ENCODE measurements around the gene TMPRSS3.

Gene TMPRSS3

DNA sequence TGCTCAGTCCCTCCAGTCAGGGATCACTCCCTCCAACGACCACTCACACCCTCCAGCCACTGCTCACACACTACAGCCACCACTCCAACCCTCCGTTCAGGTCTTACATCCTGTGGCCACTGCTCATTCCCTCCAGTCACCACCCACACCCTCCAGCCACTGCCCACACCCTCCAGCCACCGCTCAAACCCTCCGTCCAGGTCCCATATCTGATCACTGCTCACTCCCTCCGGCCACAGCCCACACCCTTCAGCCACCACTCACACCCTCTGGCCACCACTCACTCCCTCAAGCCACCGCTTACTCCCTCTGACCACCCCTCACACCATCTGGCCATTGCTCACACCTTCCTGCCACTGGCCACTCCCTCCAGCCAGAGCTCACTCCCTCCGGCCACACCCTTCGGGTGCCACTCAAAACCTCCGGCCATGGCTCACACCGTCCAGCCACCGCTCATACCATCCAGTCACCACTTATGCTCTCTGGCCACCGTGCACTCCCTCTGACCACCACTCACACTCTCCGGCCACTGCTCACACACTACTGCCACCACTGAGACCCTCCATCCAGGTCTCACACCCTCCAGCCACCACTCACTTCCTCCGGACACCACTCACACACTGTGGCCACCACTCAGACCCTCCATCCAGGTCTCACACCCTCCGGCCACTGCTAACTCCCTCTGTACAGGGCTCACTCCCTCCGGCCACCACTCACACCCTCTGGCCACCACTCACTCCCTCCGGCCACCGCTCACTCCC lies 24.8 kb downstream of the TMPRSS3 start:
- Histone ChIP-seq H3K27ac (ENCODE audit: low read depth, low read length) (no peak overlapping the region), H3K4me3 (ENCODE audit: low read depth, low read length) (no peak overlapping the region), H3K27me3 (ENCODE audit: control insufficient read depth, insufficient read depth, low read length) (peaks cover 22% of the 10 kb centered on the region), H3K9ac (ENCODE audit: low read length) (no peak overlapping the region), H3K36me3 (ENCODE audit: control insufficient read depth, insufficient read depth, low read length) (no peaks in the 10 kb centered on the region), H3K9me3 (ENCODE audit: control insufficient read depth, insufficient read depth, low read depth, low read length) (no peaks in the 10 kb centered on the region), H3K4me1 (ENCODE audit: control insufficient read depth, insufficient read depth, low read length) (peaks cover 12% of the 10 kb centered on the region)

DNA sequence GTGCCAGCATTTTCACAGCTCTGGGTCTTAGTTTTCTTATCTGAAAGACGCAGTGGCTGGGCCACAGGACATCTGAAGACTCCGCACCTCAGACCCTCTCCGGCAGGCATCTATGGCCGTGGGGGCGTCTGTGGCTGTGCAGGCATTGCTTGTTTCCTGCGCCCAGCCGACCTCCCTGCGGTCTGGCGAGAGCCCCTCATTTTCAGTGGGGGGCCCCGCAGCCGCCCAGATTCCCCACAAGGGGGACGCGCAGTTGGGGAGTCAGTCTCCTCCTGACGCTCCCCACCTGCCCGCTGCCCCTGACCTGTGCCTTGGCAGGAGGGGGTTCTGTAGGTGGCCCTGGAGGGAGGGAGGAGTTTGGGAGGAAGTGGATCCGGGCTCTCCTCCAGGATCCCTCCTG lies 26.0 kb downstream of the TMPRSS3 start:
- Histone ChIP-seq H3K36me3 (ENCODE audit: control insufficient read depth, insufficient read depth, low read length) (no peaks in the 10 kb centered on the region), H3K27ac (ENCODE audit: low read depth, low read length) (no peak overlapping the region), H3K4me3 (ENCODE audit: low read depth, low read length) (no peak overlapping the region), H3K9me3 (ENCODE audit: control insufficient read depth, insufficient read depth, low read depth, low read length) (no peaks in the 10 kb centered on the region), H3K27me3 (ENCODE audit: control insufficient read depth, insufficient read depth, low read length) (peaks cover 12% of the 10 kb centered on the region), H3K9ac (ENCODE audit: low read length) (no peak overlapping the region), H3K4me1 (ENCODE audit: control insufficient read depth, insufficient read depth, low read length) (peaks cover 7% of the 10 kb centered on the region; the same call in 1 of the 2 replicates)

DNA sequence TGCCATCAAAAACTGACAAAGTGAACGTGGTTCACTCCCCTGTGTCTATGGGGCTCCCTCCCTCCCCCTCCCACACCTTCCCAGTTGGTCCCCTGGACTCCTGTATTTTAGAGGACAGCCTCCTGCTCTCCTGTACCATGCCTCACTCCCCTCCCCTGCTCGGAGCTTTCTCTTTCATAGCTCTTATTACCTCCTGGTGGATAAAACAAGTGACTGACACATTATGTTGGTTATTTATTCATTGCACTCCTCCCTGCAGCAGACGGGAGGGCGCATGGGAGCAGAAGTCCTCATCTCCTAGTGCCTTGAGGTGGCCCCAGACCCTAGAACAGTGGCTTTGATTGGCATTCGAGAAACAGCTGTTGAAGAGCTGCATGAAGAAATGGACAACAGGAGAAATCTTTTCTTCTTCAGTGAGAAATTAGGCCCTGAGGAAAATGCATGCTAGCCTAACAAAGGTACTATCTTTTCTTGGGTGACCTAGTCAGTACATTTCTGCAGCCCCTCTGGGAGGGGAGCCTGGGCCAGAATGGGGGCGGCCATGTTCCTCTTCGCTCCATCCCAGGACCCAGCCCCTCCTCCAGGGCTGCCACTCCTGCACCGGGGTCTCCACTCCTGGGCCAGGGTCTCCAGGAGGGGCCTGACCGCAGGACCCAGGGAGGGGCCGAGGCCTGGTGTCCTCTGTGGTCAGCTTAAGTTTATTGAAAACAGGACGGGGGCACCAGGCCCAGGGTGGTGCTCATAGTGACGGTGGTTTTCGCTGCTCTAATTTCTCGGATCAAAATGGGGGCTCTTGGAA lies 28.3 kb downstream of the TMPRSS3 start:
- H3K9ac ChIP-seq (ENCODE audit: low read length) = no peak overlapping the region
- H3K4me1 ChIP-seq (ENCODE audit: control insufficient read depth, insufficient read depth, low read length) = no peaks in the 10 kb centered on the region; the same call in 1 of the 2 replicates
- H3K27ac ChIP-seq (ENCODE audit: low read depth, low read length) = no peak overlapping the region
- H3K36me3 ChIP-seq (ENCODE audit: control insufficient read depth, insufficient read depth, low read length) = no peaks in the 10 kb centered on the region
- no peaks in the 10 kb centered on the region for H3K27me3 ChIP-seq (ENCODE audit: control insufficient read depth, insufficient read depth, low read length)
- no peak overlapping the region for H3K4me3 ChIP-seq (ENCODE audit: low read depth, low read length)
- H3K9me3 ChIP-seq (ENCODE audit: control insufficient read depth, insufficient read depth, low read depth, low read length) = no peaks in the 10 kb centered on the region

DNA sequence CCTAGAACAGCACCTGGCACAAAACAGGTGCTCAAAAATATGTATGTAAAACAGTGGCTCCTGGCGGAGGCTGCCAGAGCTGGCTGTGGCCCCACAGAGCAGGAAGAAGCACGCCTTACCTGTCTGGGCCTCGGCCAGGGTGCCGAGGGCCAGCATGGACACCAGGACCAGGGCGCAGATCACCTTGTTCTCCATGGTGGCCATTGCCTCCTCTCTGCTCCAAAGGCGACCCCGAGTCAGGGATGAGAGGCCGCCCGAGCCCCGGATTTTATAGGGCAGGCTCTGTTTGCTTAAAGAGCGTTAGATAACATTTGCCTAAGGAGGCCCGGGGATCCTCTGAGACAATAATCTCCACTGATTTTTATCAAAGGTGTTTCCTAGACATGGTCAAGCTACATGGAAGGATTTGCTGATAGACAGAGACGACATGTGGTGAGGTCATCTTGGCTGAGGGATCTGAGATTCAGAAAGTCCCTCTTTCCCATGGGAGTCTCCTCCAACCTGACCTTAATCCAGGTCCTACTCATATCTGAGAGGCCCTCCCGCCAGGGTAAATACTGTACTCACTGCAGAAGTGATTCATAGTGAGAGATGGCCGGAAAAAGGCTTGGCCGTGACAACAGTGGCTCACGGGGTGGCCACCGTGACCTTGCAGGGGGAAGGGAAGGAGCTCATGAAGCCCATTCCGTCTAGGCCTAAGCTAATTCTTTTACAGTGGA lies 29.4 kb downstream of the TMPRSS3 start, which contains the start of gene TFF1:
TSS of gene TFF1 (minus strand) at position 244 of the 719 bp plus-strand sequence. CDS start at position 204, 40 bp downstream.
- H3K27ac ChIP-seq (ENCODE audit: low read depth, low read length) = no peak within 1 kb of the TSS
- H3K27me3 ChIP-seq (ENCODE audit: control insufficient read depth, insufficient read depth, low read length) = no peaks in the 10 kb centered on the region
- H3K36me3 ChIP-seq (ENCODE audit: control insufficient read depth, insufficient read depth, low read length) = no peaks in the 10 kb centered on the region
- no peak within 1 kb of the TSS for H3K4me3 ChIP-seq (ENCODE audit: low read depth, low read length)
- H3K9ac ChIP-seq (ENCODE audit: low read length) = no peak within 1 kb of the TSS
- no peaks in the 10 kb centered on the region for H3K9me3 ChIP-seq (ENCODE audit: control insufficient read depth, insufficient read depth, low read depth, low read length)
- no peaks in the 10 kb centered on the region; the same call in 1 of the 2 replicates for H3K4me1 ChIP-seq (ENCODE audit: control insufficient read depth, insufficient read depth, low read length)

DNA sequence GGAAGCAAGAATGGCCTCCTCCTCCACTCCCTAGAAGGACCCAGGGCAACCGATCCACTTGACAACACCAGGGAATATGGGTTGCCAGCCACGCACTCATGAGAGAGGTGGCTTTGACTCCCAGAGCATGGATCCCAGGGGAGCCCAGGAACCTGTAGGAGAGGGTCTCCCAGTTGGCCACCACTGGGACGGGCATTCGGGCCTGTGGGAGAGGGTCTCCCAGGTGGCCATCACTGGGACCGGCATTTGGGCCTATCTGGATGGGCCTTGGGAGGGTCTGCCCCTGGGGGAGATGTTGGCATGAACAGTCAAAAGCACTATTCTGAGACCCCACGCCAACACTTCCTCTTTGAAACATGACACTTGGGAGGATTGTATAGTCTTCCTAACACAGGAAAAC lies 30.1 kb downstream of the TMPRSS3 start:
- no peaks in the 10 kb centered on the region for H3K36me3 ChIP-seq (ENCODE audit: control insufficient read depth, insufficient read depth, low read length)
- H3K27me3 ChIP-seq (ENCODE audit: control insufficient read depth, insufficient read depth, low read length) = no peaks in the 10 kb centered on the region
- no peaks in the 10 kb centered on the region; the same call in 1 of the 2 replicates for H3K4me1 ChIP-seq (ENCODE audit: control insufficient read depth, insufficient read depth, low read length)
- no peaks in the 10 kb centered on the region for H3K9me3 ChIP-seq (ENCODE audit: control insufficient read depth, insufficient read depth, low read depth, low read length)
- H3K9ac ChIP-seq (ENCODE audit: low read length) = no peak overlapping the region
- H3K4me3 ChIP-seq (ENCODE audit: low read depth, low read length) = no peak overlapping the region
- no peak overlapping the region for H3K27ac ChIP-seq (ENCODE audit: low read depth, low read length)

DNA sequence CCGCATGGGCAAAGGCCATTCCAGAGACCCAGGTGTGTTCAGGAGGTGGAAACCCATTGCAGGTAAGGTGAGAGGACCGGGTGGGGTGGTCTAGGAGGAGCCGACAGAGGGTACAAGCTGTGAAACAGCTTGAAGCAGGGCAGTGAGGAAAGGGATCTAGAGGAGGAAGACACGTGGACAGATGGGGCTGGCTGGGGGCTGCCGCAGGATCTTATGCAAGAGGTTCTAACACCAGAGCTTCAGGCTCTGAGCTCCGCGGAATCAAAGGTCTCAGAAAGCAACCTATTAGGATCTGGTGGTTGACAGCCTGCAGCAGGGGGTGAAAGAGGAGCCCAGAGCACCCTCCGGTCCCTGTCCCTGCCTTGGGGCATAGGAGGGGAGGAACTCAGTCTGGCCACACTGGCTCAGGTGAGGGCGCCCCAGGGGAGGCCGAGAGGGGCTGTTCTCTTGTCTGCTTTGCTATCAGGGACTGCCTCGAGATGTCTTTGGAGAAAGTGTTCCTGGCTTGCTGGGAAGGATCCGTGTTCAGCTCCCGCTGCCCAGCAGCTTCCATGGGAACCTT lies 31.5 kb downstream of the TMPRSS3 start:
- Histone ChIP-seq H3K27ac (ENCODE audit: low read depth, low read length) (no peak overlapping the region), H3K4me1 (ENCODE audit: control insufficient read depth, insufficient read depth, low read length) (no peaks in the 10 kb centered on the region), H3K36me3 (ENCODE audit: control insufficient read depth, insufficient read depth, low read length) (no peaks in the 10 kb centered on the region), H3K9ac (ENCODE audit: low read length) (no peak overlapping the region), H3K9me3 (ENCODE audit: control insufficient read depth, insufficient read depth, low read depth, low read length) (peaks cover 7% of the 10 kb centered on the region), H3K27me3 (ENCODE audit: control insufficient read depth, insufficient read depth, low read length) (no peaks in the 10 kb centered on the region), H3K4me3 (ENCODE audit: low read depth, low read length) (no peak overlapping the region)

DNA sequence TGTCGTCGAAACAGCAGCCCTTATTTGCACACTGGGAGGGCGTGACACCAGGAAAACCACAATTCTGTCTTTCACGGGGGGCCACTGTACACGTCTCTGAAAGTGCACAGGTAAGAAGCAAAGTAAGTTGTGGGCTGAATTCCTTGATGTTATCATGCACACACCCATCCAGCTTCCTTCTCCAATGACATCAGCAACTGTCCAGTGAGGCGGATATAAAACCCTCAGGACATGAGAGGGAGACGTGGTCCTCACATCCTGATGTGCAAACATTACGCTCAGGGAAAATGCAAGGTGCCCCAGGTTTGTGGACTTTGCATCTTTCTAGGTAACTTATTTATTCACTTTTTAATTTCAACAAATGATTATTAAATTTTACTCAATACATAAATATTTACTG lies 32.5 kb downstream of the TMPRSS3 start:
- Histone ChIP-seq H3K9ac (ENCODE audit: low read length) (no peak overlapping the region), H3K27ac (ENCODE audit: low read depth, low read length) (no peak overlapping the region), H3K27me3 (ENCODE audit: control insufficient read depth, insufficient read depth, low read length) (no peaks in the 10 kb centered on the region), H3K4me3 (ENCODE audit: low read depth, low read length) (no peak overlapping the region), H3K36me3 (ENCODE audit: control insufficient read depth, insufficient read depth, low read length) (no peaks in the 10 kb centered on the region), H3K9me3 (ENCODE audit: control insufficient read depth, insufficient read depth, low read depth, low read length) (peaks cover 13% of the 10 kb centered on the region), H3K4me1 (ENCODE audit: control insufficient read depth, insufficient read depth, low read length) (no peaks in the 10 kb centered on the region)

DNA sequence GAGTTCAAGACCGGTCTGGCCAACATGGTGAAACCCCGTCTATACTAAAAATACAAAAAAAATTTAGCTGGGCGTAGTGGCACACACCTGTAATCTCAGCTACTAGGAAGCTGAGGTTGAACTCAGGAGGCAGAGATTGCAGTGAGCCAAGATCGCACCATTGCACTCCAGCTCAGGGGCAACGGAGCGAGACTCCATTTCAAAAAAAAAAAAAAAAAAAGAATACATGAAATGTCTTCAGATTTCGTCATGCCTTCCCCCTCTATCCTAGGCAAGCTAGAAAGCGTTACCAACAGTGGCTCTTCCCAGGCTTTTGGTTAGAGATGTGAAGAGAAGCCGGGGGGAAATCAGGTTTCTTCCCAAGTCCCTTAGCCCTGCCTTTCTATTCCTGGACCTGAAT lies 33.2 kb downstream of the TMPRSS3 start:
- H3K9me3 ChIP-seq (ENCODE audit: control insufficient read depth, insufficient read depth, low read depth, low read length) = peaks cover 13% of the 10 kb centered on the region
- no peak overlapping the region for H3K9ac ChIP-seq (ENCODE audit: low read length)
- no peak overlapping the region for H3K27ac ChIP-seq (ENCODE audit: low read depth, low read length)
- H3K4me1 ChIP-seq (ENCODE audit: control insufficient read depth, insufficient read depth, low read length) = no peaks in the 10 kb centered on the region
- no peak overlapping the region for H3K4me3 ChIP-seq (ENCODE audit: low read depth, low read length)
- H3K27me3 ChIP-seq (ENCODE audit: control insufficient read depth, insufficient read depth, low read length) = no peaks in the 10 kb centered on the region
- no peaks in the 10 kb centered on the region for H3K36me3 ChIP-seq (ENCODE audit: control insufficient read depth, insufficient read depth, low read length)

DNA sequence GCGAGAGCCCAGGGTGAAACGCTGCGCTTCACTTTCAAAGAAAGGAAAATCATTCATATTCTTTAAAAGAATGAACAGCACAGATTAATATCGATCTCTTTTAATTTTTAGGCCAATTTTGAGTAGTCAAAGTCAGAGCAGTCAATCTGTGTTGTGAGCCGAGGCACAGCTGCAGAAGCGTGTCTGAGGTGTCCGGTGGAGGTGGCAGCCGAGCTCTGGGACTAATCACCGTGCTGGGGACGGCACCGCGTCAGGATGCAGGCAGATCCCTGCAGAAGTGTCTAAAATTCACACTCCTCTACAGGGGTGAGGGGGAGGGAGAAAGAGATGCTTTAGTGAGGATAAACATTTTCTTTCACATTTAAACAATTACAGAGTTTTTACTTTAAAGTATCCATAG lies 33.7 kb downstream of the TMPRSS3 start:
- Histone ChIP-seq H3K9me3 (ENCODE audit: control insufficient read depth, insufficient read depth, low read depth, low read length) (peaks cover 16% of the 10 kb centered on the region), H3K27ac (ENCODE audit: low read depth, low read length) (no peak overlapping the region), H3K4me1 (ENCODE audit: control insufficient read depth, insufficient read depth, low read length) (no peaks in the 10 kb centered on the region), H3K27me3 (ENCODE audit: control insufficient read depth, insufficient read depth, low read length) (no peaks in the 10 kb centered on the region), H3K36me3 (ENCODE audit: control insufficient read depth, insufficient read depth, low read length) (no peaks in the 10 kb centered on the region), H3K9ac (ENCODE audit: low read length) (no peak overlapping the region), H3K4me3 (ENCODE audit: low read depth, low read length) (no peak overlapping the region)

DNA sequence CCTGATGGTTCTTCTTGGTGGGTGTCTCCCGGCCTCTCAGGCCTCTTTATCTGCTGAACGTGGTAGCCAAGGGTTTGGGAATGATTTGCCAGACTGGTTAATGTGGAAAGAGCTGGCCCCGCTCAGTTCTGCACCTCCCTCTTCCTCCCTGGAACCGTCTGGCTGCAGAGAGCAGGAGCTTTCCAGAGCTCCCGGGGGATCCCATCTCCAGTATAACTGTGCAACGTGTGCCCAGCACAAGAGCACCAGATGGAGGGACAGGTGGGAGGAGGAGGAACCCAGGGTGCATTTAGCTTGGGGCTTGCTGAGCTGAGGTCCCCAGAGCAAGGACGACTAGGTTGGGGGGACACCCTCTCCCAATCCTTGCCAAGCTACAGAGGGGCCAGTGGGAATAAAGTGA lies 34.6 kb downstream of the TMPRSS3 start:
- Histone ChIP-seq H3K27me3 (ENCODE audit: control insufficient read depth, insufficient read depth, low read length) (no peaks in the 10 kb centered on the region), H3K4me1 (ENCODE audit: control insufficient read depth, insufficient read depth, low read length) (no peaks in the 10 kb centered on the region), H3K9ac (ENCODE audit: low read length) (no peak overlapping the region), H3K4me3 (ENCODE audit: low read depth, low read length) (no peak overlapping the region), H3K9me3 (ENCODE audit: control insufficient read depth, insufficient read depth, low read depth, low read length) (peaks cover 16% of the 10 kb centered on the region), H3K27ac (ENCODE audit: low read depth, low read length) (no peak overlapping the region), H3K36me3 (ENCODE audit: control insufficient read depth, insufficient read depth, low read length) (no peaks in the 10 kb centered on the region)

Measured in HUES6 (cell line).